ENCODE data around the gene DMRTA2.

DMRTA2 gene

GRCh38 chr1:50373532-50373931 lies 49.7 kb downstream of the DMRTA2 start:
- no peak for DNase-seq (ENCODE audit: low read depth)

GRCh38 chr1:50371749-50372148 lies 51.5 kb downstream of the DMRTA2 start:
- no peak for DNase-seq (ENCODE audit: low read depth)

GRCh38 chr1:50369830-50370229 lies 53.4 kb downstream of the DMRTA2 start:
- DNase-seq (ENCODE audit: low read depth), result no peak

- DNase-seq (ENCODE audit: low read depth), result no peak
Observed at GRCh38 chr1:50369008-50369634, 54.1 kb downstream of the DMRTA2 start.

- DNase-seq (ENCODE audit: low read depth), result no peak
Observed at GRCh38 chr1:50368179-50369007, 54.9 kb downstream of the DMRTA2 start.

Measured in HS-27A (cell line).